ENCODE results near the gene ADM2.
"Not testable (repeated sequence)": the region's sequence is repeated elsewhere in the genome, so short reads cannot be mapped to it uniquely, and the experiment has no call there.

ADM2 gene

GRCh38 chr22:50507991-50508884 is 26.9 kb downstream of the ADM2 start, which contains the start of gene NCAPH2:
Gene NCAPH2 (plus strand): TSS chr22:50508224. CDS start chr22:50508338, 114 bp downstream.
- peak; percentile 95 for DNase-seq

- DNase-seq = no peak
Observed at GRCh38 chr22:50508897-50509296, 27.6 kb downstream of the ADM2 start.

- DNase-seq = no peak
Observed at GRCh38 chr22:50513175-50513574, 31.8 kb downstream of the ADM2 start.

DNA sequence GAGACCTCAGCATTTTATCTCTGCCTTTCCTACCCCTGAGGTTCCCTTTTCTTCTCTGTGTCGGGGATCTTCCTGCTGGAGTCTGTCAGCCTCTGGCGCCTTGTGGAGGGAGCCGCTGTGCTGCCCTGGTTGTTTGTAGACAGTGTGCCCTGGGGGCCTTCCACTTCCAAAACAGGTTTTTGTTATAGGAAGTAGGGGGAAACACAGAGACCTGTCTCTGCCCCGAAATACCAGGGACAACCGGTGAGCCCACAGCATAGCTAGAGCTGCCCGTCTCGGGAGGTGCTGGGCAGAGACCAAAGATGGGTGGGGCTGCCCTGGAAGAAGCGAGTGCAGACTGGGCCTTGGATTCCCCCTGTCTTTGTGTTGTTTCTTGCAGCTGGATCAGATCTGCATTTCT is 34.7 kb downstream of the ADM2 start:
- DNase-seq = no peak

- DNase-seq = no peak
Observed at GRCh38 chr22:50516891-50517290, 35.5 kb downstream of the ADM2 start.

GRCh38 chr22:50517495-50518260 is 36.3 kb downstream of the ADM2 start:
- no peak for DNase-seq

GRCh38 chr22:50518606-50519005 is 37.3 kb downstream of the ADM2 start:
- no peak for DNase-seq

- DNase-seq = no peak
Observed at GRCh38 chr22:50519151-50519550, 37.8 kb downstream of the ADM2 start.

- not testable (repeated sequence) for DNase-seq
Observed at GRCh38 chr22:50520184-50520583, 38.8 kb downstream of the ADM2 start.

GRCh38 chr22:50520826-50521453 is 39.6 kb downstream of the ADM2 start:
- no peak for DNase-seq

GRCh38 chr22:50521710-50522109 is 40.4 kb downstream of the ADM2 start:
- DNase-seq = no peak

- no peak for DNase-seq
Observed at GRCh38 chr22:50522208-50522805, 41.0 kb downstream of the ADM2 start.

GRCh38 chr22:50522806-50523438 is 41.6 kb downstream of the ADM2 start:
- DNase-seq = no peak

GRCh38 chr22:50523458-50523805 is 42.1 kb downstream of the ADM2 start:
- DNase-seq = no peak

- no peak for DNase-seq
Observed at GRCh38 chr22:50523806-50524675, 42.7 kb downstream of the ADM2 start.

- no peak for DNase-seq
Observed at GRCh38 chr22:50524676-50525103, 43.3 kb downstream of the ADM2 start.

DNA sequence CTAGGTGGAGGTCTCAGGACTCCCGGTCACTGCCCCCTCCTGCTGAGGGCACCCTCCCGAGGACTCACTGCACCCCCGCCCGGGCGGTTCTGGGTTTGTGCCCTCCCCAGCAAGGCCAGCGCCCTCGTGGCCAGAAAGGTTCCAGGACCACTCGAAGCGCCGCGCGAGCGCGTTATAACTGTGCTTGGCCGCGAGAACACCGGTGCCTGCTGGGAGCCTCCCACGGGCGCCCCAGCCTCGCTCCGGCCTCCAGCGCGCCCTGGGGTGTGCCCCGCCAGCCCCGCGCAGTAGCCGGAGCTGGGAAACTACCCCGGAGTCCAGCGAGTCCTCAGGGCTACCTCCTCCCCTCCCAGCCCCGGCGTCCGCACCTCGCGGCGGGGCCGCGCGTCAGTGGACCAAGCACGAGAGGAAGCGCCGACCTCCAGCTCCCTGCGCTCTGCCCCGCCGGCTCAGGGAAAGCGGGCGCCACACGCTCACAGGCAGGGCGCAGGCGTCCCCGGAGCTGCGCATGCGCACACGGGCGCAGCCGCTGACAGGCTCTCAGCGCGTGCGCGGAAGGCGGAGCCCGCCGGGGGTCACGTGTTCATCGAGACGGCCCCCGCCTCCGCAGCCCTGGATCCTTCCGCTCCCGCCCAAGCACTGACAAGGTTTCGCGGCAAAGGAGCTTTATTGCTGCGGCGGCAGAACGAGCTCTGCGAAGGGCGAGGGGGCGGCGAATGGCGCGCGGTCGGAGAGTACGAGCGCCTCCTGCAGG is 43.9 kb downstream of the ADM2 start, which contains the start of gene SCO2:
Gene SCO2 (minus strand): TSS at position 495 of the 754 bp plus-strand sequence. CDS start 1,187 bp downstream, outside the sequence.
- peak; percentile 97 for DNase-seq

GRCh38 chr22:50525858-50526107 is 44.4 kb downstream of the ADM2 start:
- no peak for DNase-seq

- no peak for DNase-seq
Observed at GRCh38 chr22:50526108-50526833, 44.9 kb downstream of the ADM2 start.

Data from cortex of kidney (tissue), 1 donor.